M059J (cell line): ENCODE results near the gene NCAPH2. TPM values are rescaled to one million over a fixed set of nuclear protein-coding genes. Genes with fewer than 3 reads are reported as not detected.

Source experiments
- DNase-seq: peaks from one replicate; pipeline ENCODE4 v3.0.0-alpha.2; 2012; ENCODE audit warnings: low read depth
- total RNA-seq: library from RNA; depleted of rRNA; stranded (reverse); fragments of >200 nt; shearing (Covaris generic); gene quantifications from 2 replicates; pipeline ENCODE4 v1.2.3, GENCODE V29; 2014; rRNA removed

The NCAPH2 gene
- total RNA-seq, 1 experiment from 2014 or later: 50.9 TPM

- no peak for DNase-seq
Observed at GRCh38 chr22:50572965-50573364, 64.9 kb downstream of the NCAPH2 start.

- no peak for DNase-seq
Observed at GRCh38 chr22:50573491-50574382, 65.7 kb downstream of the NCAPH2 start.

- DNase-seq: no peak
Observed at GRCh38 chr22:50574383-50574755, 66.3 kb downstream of the NCAPH2 start.

Other genes with a start within 250 kb of the NCAPH2 start
- 10.1 and 16.9 TPM in 2 replicates for gene MAPK12, start 246.5 kb upstream of the NCAPH2 start, total RNA-seq
- 1.7 and 1.9 TPM in 2 replicates for gene MAPK11, start 237.8 kb upstream of the NCAPH2 start, total RNA-seq
- 44.4 and 59.5 TPM in 2 replicates for gene PLXNB2, start 200.6 kb upstream of the NCAPH2 start, total RNA-seq
- gene DENND6B, start 181.2 kb upstream of the NCAPH2 start, total RNA-seq: 0.20 and 0.71 TPM in 2 replicates
- 18.9 and 31.4 TPM in 2 replicates for gene PPP6R2, start 164.9 kb upstream of the NCAPH2 start, total RNA-seq
- gene SBF1, start 33.2 kb upstream of the NCAPH2 start, total RNA-seq: 19.6 and 43.6 TPM in 2 replicates
- 0.15 TPM in 1 of 2 replicates, not detected in the other for gene ADM2, start 26.7 kb upstream of the NCAPH2 start, total RNA-seq
- gene MIOX, start 21.4 kb upstream of the NCAPH2 start, total RNA-seq: not detected in 2 replicates
- 31.2 and 59.8 TPM in 2 replicates for gene LMF2, start 522 bp upstream of the NCAPH2 start, total RNA-seq
- 1.6 TPM in 1 of 2 replicates, not detected in the other for gene SCO2, start 17.4 kb downstream of the NCAPH2 start, total RNA-seq
- gene TYMP, start 21.8 kb downstream of the NCAPH2 start, total RNA-seq: 12.6 and 23.7 TPM in 2 replicates
- gene KLHDC7B, start 37.7 kb downstream of the NCAPH2 start, total RNA-seq: 0.02 and 0.37 TPM in 2 replicates
- gene SYCE3, start 54.7 kb downstream of the NCAPH2 start, total RNA-seq: not detected in 2 replicates
- 2.2 and 2.4 TPM in 2 replicates for gene CPT1B, start 70.2 kb downstream of the NCAPH2 start, total RNA-seq
- 14.3 and 18.6 TPM in 2 replicates for gene CHKB, start 74.6 kb downstream of the NCAPH2 start, total RNA-seq
- 0.10 and 0.74 TPM in 2 replicates for gene MAPK8IP2, start 92.6 kb downstream of the NCAPH2 start, total RNA-seq
- gene ARSA, start 119.9 kb downstream of the NCAPH2 start, total RNA-seq: 6.2 and 10.9 TPM in 2 replicates
- 0.30 and 0.71 TPM in 2 replicates for gene SHANK3, start 164.6 kb downstream of the NCAPH2 start, total RNA-seq
- gene ACR, start 230.0 kb downstream of the NCAPH2 start, total RNA-seq: not detected in 2 replicates